Measurements from ENCODE around the gene DENND2A.
A peak's percentile ranks its signal among the peaks of the same experiment; 100 is the strongest.
"Not testable (repeated sequence)": the region's sequence is repeated elsewhere in the genome, so short reads cannot be mapped to it uniquely, and the experiment has no call there.

Gene DENND2A

GRCh38 chr7:140646931-140647647, 6.5 kb upstream of the DENND2A start:
- H3K36me3 ChIP-seq (ENCODE audit: control insufficient read depth, insufficient read depth, low read length), result no peaks in the 10 kb centered on the region
- no peaks in the 10 kb centered on the region for H3K4me1 ChIP-seq (ENCODE audit: control insufficient read depth, insufficient read depth, low read length, poor library complexity, severe bottlenecking)
- no peak overlapping the region for H3K27ac ChIP-seq (ENCODE audit: insufficient read depth, low read length, poor library complexity, severe bottlenecking)
- H3K9me3 ChIP-seq (ENCODE audit: control insufficient read depth, low read length), result no peaks in the 10 kb centered on the region
- no peak overlapping the region for H3K4me3 ChIP-seq (ENCODE audit: insufficient read depth, low read depth, low read length, poor library complexity, severe bottlenecking)
- peaks cover under 1% of the 10 kb centered on the region for H3K27me3 ChIP-seq (replicated peaks; ENCODE audit: control insufficient read depth, insufficient read depth, low read length, poor library complexity, severe bottlenecking)
- DNase-seq, result no peak

- no peaks in the 10 kb centered on the region for H3K9me3 ChIP-seq (ENCODE audit: control insufficient read depth, low read length)
- no peak overlapping the region for H3K4me3 ChIP-seq (ENCODE audit: insufficient read depth, low read depth, low read length, poor library complexity, severe bottlenecking)
- DNase-seq, result no peak
- peaks cover 9% of the 10 kb centered on the region for H3K27me3 ChIP-seq (replicated peaks; ENCODE audit: control insufficient read depth, insufficient read depth, low read length, poor library complexity, severe bottlenecking)
- no peaks in the 10 kb centered on the region for H3K36me3 ChIP-seq (ENCODE audit: control insufficient read depth, insufficient read depth, low read length)
- H3K27ac ChIP-seq (ENCODE audit: insufficient read depth, low read length, poor library complexity, severe bottlenecking), result no peak overlapping the region
- peaks cover 4% of the 10 kb centered on the region for H3K4me1 ChIP-seq (ENCODE audit: control insufficient read depth, insufficient read depth, low read length, poor library complexity, severe bottlenecking)
These were observed 4.7 kb upstream of the DENND2A start for GRCh38 chr7:140645166-140645900.

- H3K9me3 ChIP-seq (ENCODE audit: control insufficient read depth, low read length); H3K27ac ChIP-seq (ENCODE audit: insufficient read depth, low read length, poor library complexity, severe bottlenecking); H3K36me3 ChIP-seq (ENCODE audit: control insufficient read depth, insufficient read depth, low read length); H3K4me1 ChIP-seq (ENCODE audit: control insufficient read depth, insufficient read depth, low read length, poor library complexity, severe bottlenecking); H3K4me3 ChIP-seq (ENCODE audit: insufficient read depth, low read depth, low read length, poor library complexity, severe bottlenecking); DNase-seq: not testable (repeated sequence)
- H3K27me3 ChIP-seq (replicated peaks; ENCODE audit: control insufficient read depth, insufficient read depth, low read length, poor library complexity, severe bottlenecking), result peaks cover 14% of the 10 kb centered on the region
These were observed 4.1 kb upstream of the DENND2A start for GRCh38 chr7:140644761-140645160.

- Histone ChIP-seq H3K4me1 (ENCODE audit: control insufficient read depth, insufficient read depth, low read length, poor library complexity, severe bottlenecking) (peaks cover 10% of the 10 kb centered on the region), H3K4me3 (ENCODE audit: insufficient read depth, low read depth, low read length, poor library complexity, severe bottlenecking) (no peak overlapping the region), H3K9me3 (ENCODE audit: control insufficient read depth, low read length) (no peaks in the 10 kb centered on the region), H3K27me3 (replicated peaks; ENCODE audit: control insufficient read depth, insufficient read depth, low read length, poor library complexity, severe bottlenecking) (peaks cover 19% of the 10 kb centered on the region), H3K36me3 (ENCODE audit: control insufficient read depth, insufficient read depth, low read length) (no peaks in the 10 kb centered on the region), H3K27ac (ENCODE audit: insufficient read depth, low read length, poor library complexity, severe bottlenecking) (no peak overlapping the region)
- DNase-seq, result no peak
These were observed 2.8 kb upstream of the DENND2A start for GRCh38 chr7:140643416-140643815.

GRCh38 chr7:140641524-140642195, 1.0 kb upstream of the DENND2A start:
- H3K27me3 ChIP-seq (replicated peaks; ENCODE audit: control insufficient read depth, insufficient read depth, low read length, poor library complexity, severe bottlenecking), result peaks cover 25% of the 10 kb centered on the region
- H3K27ac ChIP-seq (ENCODE audit: insufficient read depth, low read length, poor library complexity, severe bottlenecking), result no peak overlapping the region
- no peak for DNase-seq
- no peaks in the 10 kb centered on the region for H3K36me3 ChIP-seq (ENCODE audit: control insufficient read depth, insufficient read depth, low read length)
- H3K4me1 ChIP-seq (ENCODE audit: control insufficient read depth, insufficient read depth, low read length, poor library complexity, severe bottlenecking), result peaks cover 10% of the 10 kb centered on the region
- no peak overlapping the region for H3K4me3 ChIP-seq (ENCODE audit: insufficient read depth, low read depth, low read length, poor library complexity, severe bottlenecking)
- H3K9me3 ChIP-seq (ENCODE audit: control insufficient read depth, low read length), result no peaks in the 10 kb centered on the region

- DNase-seq, result no peak
- no peak overlapping the region for H3K27ac ChIP-seq (ENCODE audit: insufficient read depth, low read length, poor library complexity, severe bottlenecking)
- H3K36me3 ChIP-seq (ENCODE audit: control insufficient read depth, insufficient read depth, low read length), result no peaks in the 10 kb centered on the region
- no peaks in the 10 kb centered on the region for H3K9me3 ChIP-seq (ENCODE audit: control insufficient read depth, low read length)
- H3K4me3 ChIP-seq (ENCODE audit: insufficient read depth, low read depth, low read length, poor library complexity, severe bottlenecking), result peak overlapping the region; percentile 25
- peaks cover 25% of the 10 kb centered on the region for H3K27me3 ChIP-seq (replicated peaks; ENCODE audit: control insufficient read depth, insufficient read depth, low read length, poor library complexity, severe bottlenecking)
- peaks cover 10% of the 10 kb centered on the region for H3K4me1 ChIP-seq (ENCODE audit: control insufficient read depth, insufficient read depth, low read length, poor library complexity, severe bottlenecking)
These were observed 464 bp downstream of the DENND2A start for GRCh38 chr7:140640060-140640637.

- Histone ChIP-seq H3K9me3 (ENCODE audit: control insufficient read depth, low read length) (no peaks in the 10 kb centered on the region), H3K27ac (ENCODE audit: insufficient read depth, low read length, poor library complexity, severe bottlenecking) (no peak overlapping the region), H3K36me3 (ENCODE audit: control insufficient read depth, insufficient read depth, low read length) (no peaks in the 10 kb centered on the region), H3K4me3 (ENCODE audit: insufficient read depth, low read depth, low read length, poor library complexity, severe bottlenecking) (peak overlapping the region; percentile 25), H3K4me1 (ENCODE audit: control insufficient read depth, insufficient read depth, low read length, poor library complexity, severe bottlenecking) (peaks cover 10% of the 10 kb centered on the region), H3K27me3 (replicated peaks; ENCODE audit: control insufficient read depth, insufficient read depth, low read length, poor library complexity, severe bottlenecking) (peaks cover 25% of the 10 kb centered on the region)
- DNase-seq, result no peak
These were observed 1.1 kb downstream of the DENND2A start for GRCh38 chr7:140639366-140640053.

GRCh38 chr7:140638173-140638791, 2.3 kb downstream of the DENND2A start:
- Histone ChIP-seq H3K4me1 (ENCODE audit: control insufficient read depth, insufficient read depth, low read length, poor library complexity, severe bottlenecking) (peaks cover 10% of the 10 kb centered on the region), H3K27me3 (replicated peaks; ENCODE audit: control insufficient read depth, insufficient read depth, low read length, poor library complexity, severe bottlenecking) (peaks cover 25% of the 10 kb centered on the region)
- no peak for DNase-seq

GRCh38 chr7:140637400-140637799, 3.2 kb downstream of the DENND2A start:
- H3K36me3 ChIP-seq (ENCODE audit: control insufficient read depth, insufficient read depth, low read length), result no peaks in the 10 kb centered on the region
- no peak overlapping the region for H3K27ac ChIP-seq (ENCODE audit: insufficient read depth, low read length, poor library complexity, severe bottlenecking)
- peaks cover 25% of the 10 kb centered on the region for H3K27me3 ChIP-seq (replicated peaks; ENCODE audit: control insufficient read depth, insufficient read depth, low read length, poor library complexity, severe bottlenecking)
- no peak for DNase-seq
- no peaks in the 10 kb centered on the region for H3K9me3 ChIP-seq (ENCODE audit: control insufficient read depth, low read length)
- no peak overlapping the region for H3K4me3 ChIP-seq (ENCODE audit: insufficient read depth, low read depth, low read length, poor library complexity, severe bottlenecking)
- peaks cover 10% of the 10 kb centered on the region for H3K4me1 ChIP-seq (ENCODE audit: control insufficient read depth, insufficient read depth, low read length, poor library complexity, severe bottlenecking)

More at GRCh38 chr7:140638173-140638791, 2.3 kb downstream of the DENND2A start:
- Histone ChIP-seq H3K9me3 (ENCODE audit: control insufficient read depth, low read length) (no peaks in the 10 kb centered on the region), H3K27ac (ENCODE audit: insufficient read depth, low read length, poor library complexity, severe bottlenecking) (no peak overlapping the region), H3K36me3 (ENCODE audit: control insufficient read depth, insufficient read depth, low read length) (no peaks in the 10 kb centered on the region), H3K4me3 (ENCODE audit: insufficient read depth, low read depth, low read length, poor library complexity, severe bottlenecking) (no peak overlapping the region)
